Natural killer cell (primary cell): ENCODE measurements around the gene AGO1. TPM values are rescaled to one million over a fixed set of nuclear protein-coding genes. Genes with fewer than 3 reads are reported as not detected.

ENCODE experiments used
- ATAC-seq, 3 donors: fragments of 150-1000 bp in 2 of 3; fragments of 200-7000 bp in 1 of 3; cut with Tn5 transposase; 1 replicate in 1 of 3; 2 replicates in 2 of 3; pipeline ENCODE4 v1.10.0; 2021; ENCODE audit warnings: mild to moderate bottlenecking in 2 of 3, moderate library complexity in 2 of 3
- DNase-seq, 2 donors: peaks; one replicate each; pipeline versions ENCODE4 v3.0.0 to v3.0.0-alpha.2; 2013 to 2021; ENCODE audit warnings: mixed read lengths in 1 of 2
- H3K27ac ChIP-seq: one replicate; pipeline ENCODE4 v1.5.1; 2013; ENCODE audit warnings: mild to moderate bottlenecking, low read length
- H3K27me3 ChIP-seq: one replicate; pipeline ENCODE4 v1.6.1; 2013; ENCODE audit warnings: low read length; ENCODE audit not compliant: control insufficient read depth, insufficient read depth
- H3K36me3 ChIP-seq: one replicate; pipeline ENCODE4 v1.6.1; 2013; ENCODE audit warnings: low read length; ENCODE audit not compliant: control insufficient read depth, insufficient read depth
- H3K4me1 ChIP-seq: one replicate; pipeline ENCODE4 v1.6.1; 2013; ENCODE audit warnings: low read length; ENCODE audit not compliant: control insufficient read depth, insufficient read depth
- H3K4me3 ChIP-seq: one replicate; pipeline ENCODE4 v1.5.1; 2013; ENCODE audit warnings: low read length
- H3K9me3 ChIP-seq: one replicate; pipeline ENCODE4 v1.6.1; 2013; ENCODE audit warnings: low read length; ENCODE audit not compliant: control insufficient read depth, insufficient read depth
- H3K27ac Mint-ChIP-seq, 2 donors: one replicate each; pipeline ENCODE4 v1.8.0; 2022; ENCODE audit warnings: mild to moderate bottlenecking in 2 of 2, mixed read lengths in 2 of 2, moderate library complexity in 1 of 2
- H3K27me3 Mint-ChIP-seq, 2 donors: one replicate each; pipeline ENCODE4 v1.8.0; 2022; ENCODE audit warnings: low read depth in 2 of 2, mixed read lengths in 2 of 2
- H3K36me3 Mint-ChIP-seq: one replicate; pipeline ENCODE4 v1.8.0; 2022; ENCODE audit warnings: mixed read lengths
- H3K4me1 Mint-ChIP-seq, 2 donors: one replicate each; pipeline ENCODE4 v1.8.0; 2022; ENCODE audit warnings: mixed read lengths in 2 of 2
- H3K4me3 Mint-ChIP-seq: one replicate; pipeline ENCODE4 v1.8.0; 2022; ENCODE audit warnings: mild to moderate bottlenecking, moderate library complexity, mixed read lengths
- H3K9me3 Mint-ChIP-seq, 2 donors: one replicate each; pipeline ENCODE4 v1.8.0; 2022; ENCODE audit warnings: mixed read lengths in 2 of 2
- WGBS: methylation state at CpG from one replicate; pipeline ENCODE4 v1.1.7; 2013; ENCODE audit warnings: missing lambda C conversion rate; ENCODE audit not compliant: insufficient coverage; 5-methylcytosine and 5-hydroxymethylcytosine counted together
- intact Hi-C: fragments of 100-400 bp; cut with micrococcal nuclease; formaldehyde crosslinking; loops from one replicate; pipeline ENCODE4 v1.14.2; 2022
- total RNA-seq, 4 donors: library from RNA; stranded (reverse); fragments of 120-200 nt in 1 of 4; gene quantifications; one replicate each; pipeline versions ENCODE4 v1.2.3 to v1.2.4, GENCODE V29; 2013 to 2022
- TF ChIP-seq, protein P1 (sequence below): fragments of 200-600 bp; IDR thresholded peaks from one replicate; pipeline ENCODE4 v1.8.0; 2022; ENCODE audit warnings: antibody characterized with exemption

AGO1 gene
- total RNA-seq, 3 donors from 2014 or later (not counting 1 experiment from before 2014, with no cell fraction given), result 30.1 to 34.5 (median 34.3) TPM

DNA sequence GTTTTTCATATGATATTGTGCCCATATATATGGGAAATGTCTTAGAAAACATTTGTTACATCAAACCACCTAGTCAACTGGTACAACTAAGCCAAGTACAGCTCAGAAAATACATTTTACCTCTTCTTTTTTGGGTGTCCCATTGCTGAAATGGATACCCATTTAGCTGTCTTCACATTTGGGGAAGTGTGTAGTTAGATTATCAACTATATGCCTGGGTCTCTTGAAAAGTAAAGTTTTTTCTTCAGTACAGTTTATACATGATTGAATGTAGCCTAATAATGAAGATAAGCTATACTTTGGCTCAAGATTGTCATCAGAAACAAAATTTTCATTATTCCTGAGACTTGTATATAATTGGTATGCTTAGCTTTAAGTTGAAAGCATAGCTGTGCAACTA, 49.9 kb downstream of the AGO1 start:
- Mint-ChIP-seq H3K27ac (peak overlapping the region; percentile 94 to 96), H3K4me1 (peaks cover 22 to 25% of the 10 kb centered on the region in 2 donors), H3K9me3 (no peaks in the 10 kb centered on the region), H3K4me3 (peak overlapping the region; percentile 92), H3K27me3 (no peaks in the 10 kb centered on the region), H3K36me3 (no peaks in the 10 kb centered on the region)
- Histone ChIP-seq H3K9me3 (no peaks in the 10 kb centered on the region), H3K4me1 (peaks cover 9% of the 10 kb centered on the region), H3K4me3 (no peak overlapping the region), H3K27ac (no peak overlapping the region), H3K27me3 (no peaks in the 10 kb centered on the region), H3K36me3 (no peaks in the 10 kb centered on the region)
- no peak for DNase-seq
- ATAC-seq, result no peak
- TF ChIP-seq, protein P1, sequence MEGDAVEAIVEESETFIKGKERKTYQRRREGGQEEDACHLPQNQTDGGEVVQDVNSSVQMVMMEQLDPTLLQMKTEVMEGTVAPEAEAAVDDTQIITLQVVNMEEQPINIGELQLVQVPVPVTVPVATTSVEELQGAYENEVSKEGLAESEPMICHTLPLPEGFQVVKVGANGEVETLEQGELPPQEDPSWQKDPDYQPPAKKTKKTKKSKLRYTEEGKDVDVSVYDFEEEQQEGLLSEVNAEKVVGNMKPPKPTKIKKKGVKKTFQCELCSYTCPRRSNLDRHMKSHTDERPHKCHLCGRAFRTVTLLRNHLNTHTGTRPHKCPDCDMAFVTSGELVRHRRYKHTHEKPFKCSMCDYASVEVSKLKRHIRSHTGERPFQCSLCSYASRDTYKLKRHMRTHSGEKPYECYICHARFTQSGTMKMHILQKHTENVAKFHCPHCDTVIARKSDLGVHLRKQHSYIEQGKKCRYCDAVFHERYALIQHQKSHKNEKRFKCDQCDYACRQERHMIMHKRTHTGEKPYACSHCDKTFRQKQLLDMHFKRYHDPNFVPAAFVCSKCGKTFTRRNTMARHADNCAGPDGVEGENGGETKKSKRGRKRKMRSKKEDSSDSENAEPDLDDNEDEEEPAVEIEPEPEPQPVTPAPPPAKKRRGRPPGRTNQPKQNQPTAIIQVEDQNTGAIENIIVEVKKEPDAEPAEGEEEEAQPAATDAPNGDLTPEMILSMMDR, result no peak
- intact Hi-C loops, result no loop called here

DNA sequence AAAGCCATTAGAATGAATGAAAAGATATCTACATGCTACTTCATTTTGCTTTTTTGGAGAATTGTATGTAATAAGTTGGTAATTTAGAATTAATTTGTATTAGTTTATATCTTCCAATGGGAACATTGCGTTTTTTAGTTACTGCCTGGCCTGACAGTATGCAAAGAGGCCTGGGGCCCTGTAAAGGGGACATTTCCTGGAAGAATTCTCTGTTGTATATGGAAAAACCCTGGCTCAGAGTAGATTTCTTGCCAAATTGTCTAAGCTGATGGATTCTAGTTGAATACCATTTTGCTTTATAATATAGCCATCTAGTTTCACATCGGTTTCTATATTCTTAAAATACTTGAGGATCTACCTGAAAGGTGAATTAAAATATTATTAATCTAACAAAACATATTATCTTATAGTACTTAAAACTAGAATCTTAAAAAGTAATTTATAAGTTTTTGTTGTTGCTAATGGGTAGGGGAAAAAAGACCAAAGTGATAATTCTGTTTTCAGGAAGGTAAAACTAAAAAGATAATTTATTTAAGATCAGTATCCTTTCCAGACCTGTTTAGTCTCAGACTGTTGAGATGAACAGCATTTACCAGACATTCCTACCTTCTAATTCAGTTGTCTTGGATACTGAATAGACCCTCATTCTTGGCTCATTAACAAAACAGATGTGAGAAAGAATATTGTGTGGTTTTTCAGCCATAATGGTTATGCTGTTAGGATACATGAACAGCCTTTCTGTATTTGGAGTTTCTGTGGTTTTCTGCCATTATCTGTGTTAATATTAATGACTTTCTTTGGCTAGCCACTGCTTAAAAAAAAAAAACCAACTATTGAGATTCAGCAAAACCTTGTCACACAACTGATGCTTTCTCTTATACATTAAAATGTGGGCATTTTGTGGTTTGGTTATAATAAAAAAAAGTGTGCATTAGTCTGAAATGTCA, 52.7 kb downstream of the AGO1 start:
- Mint-ChIP-seq H3K4me1 (peaks cover 17 to 21% of the 10 kb centered on the region in 2 donors), H3K4me3 (no peak overlapping the region), H3K9me3 (no peaks in the 10 kb centered on the region), H3K36me3 (no peaks in the 10 kb centered on the region), H3K27ac (no peak overlapping the region), H3K27me3 (no peaks in the 10 kb centered on the region)
- 73% methylated on average over 1 of the region's 2 CpGs for WGBS
- H3K4me3 ChIP-seq, result no peak overlapping the region
- ATAC-seq, result no peak
- H3K27ac ChIP-seq, result no peak overlapping the region
- no peaks in the 10 kb centered on the region for H3K36me3 ChIP-seq
- no peaks in the 10 kb centered on the region for H3K9me3 ChIP-seq
- H3K27me3 ChIP-seq, result no peaks in the 10 kb centered on the region
- no peak for DNase-seq
- intact Hi-C loops, result no loop called here
- peaks cover 4% of the 10 kb centered on the region for H3K4me1 ChIP-seq
- TF ChIP-seq, protein P1, result no peak

GRCh38 chr1:35936838-35937237, 53.8 kb downstream of the AGO1 start:
- Histone ChIP-seq H3K4me1 (peaks cover under 1% of the 10 kb centered on the region), H3K4me3 (no peak overlapping the region), H3K9me3 (no peaks in the 10 kb centered on the region), H3K27me3 (no peaks in the 10 kb centered on the region), H3K27ac (no peak overlapping the region), H3K36me3 (no peaks in the 10 kb centered on the region)
- 87% methylated on average over 3 of the region's 3 CpGs for whole genome bisulfite sequencing
- Mint-ChIP-seq H3K36me3 (no peaks in the 10 kb centered on the region), H3K9me3 (no peaks in the 10 kb centered on the region), H3K27me3 (no peaks in the 10 kb centered on the region), H3K4me1 (peaks cover 22 to 24% of the 10 kb centered on the region in 2 donors), H3K27ac (no peak overlapping the region), H3K4me3 (no peak overlapping the region)
- ATAC-seq (no peak), DNase-seq (no peak)
- intact Hi-C loops, result no loop called here
- TF ChIP-seq, protein P1, result no peak
